HG03558 (cell line): Measurements from ENCODE around the gene MTCL1.

ENCODE experiments used
- ATAC-seq: cut with Tn5 transposase; IDR thresholded peaks from one replicate; pipeline ENCODE4 v1.9.1; 2021; ENCODE audit warnings: moderate number of reproducible peaks; ENCODE audit not compliant: unreplicated experiment; ENCODE audit errors: extremely low read depth

Gene MTCL1

DNA sequence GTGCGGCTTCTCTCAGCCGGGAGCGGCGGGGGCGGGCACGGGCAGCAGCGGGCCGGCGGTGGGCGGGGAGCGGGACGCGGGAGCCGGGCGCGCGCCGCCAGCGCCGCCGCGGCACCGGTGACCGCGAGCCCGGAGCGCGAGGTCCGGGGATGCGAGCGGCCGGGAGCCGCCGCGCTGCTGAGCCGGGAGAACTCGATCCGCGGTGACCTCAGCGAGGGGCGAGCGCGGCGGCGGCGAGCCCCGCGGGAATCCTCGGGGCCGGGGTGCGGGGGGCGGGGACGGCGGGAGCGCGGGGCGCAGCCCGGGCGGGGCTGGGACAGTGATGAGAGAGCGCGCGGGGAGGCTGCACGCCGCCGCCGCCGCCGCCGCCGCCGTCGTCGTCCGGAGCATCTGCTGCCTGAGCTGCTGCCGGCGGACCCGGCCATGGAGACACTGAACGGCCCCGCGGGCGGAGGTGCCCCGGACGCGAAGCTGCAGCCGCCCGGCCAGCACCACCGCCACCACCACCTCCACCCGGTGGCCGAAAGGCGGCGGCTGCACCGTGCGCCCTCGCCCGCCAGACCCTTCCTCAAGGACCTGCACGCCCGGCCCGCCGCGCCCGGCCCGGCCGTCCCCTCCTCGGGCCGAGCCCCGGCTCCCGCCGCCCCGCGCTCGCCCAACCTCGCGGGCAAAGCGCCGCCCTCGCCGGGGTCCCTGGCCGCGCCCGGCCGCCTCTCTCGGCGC is at the start of gene MTCL1:
TSS of gene MTCL1 (plus strand) at position 319 of the 723 bp plus-strand sequence. CDS start at position 424, 105 bp downstream.
- peak; percentile 21 for ATAC-seq

GRCh38 chr18:8656232-8656631 is 49.1 kb upstream of the MTCL1 start:
- no peak for ATAC-seq

DNA sequence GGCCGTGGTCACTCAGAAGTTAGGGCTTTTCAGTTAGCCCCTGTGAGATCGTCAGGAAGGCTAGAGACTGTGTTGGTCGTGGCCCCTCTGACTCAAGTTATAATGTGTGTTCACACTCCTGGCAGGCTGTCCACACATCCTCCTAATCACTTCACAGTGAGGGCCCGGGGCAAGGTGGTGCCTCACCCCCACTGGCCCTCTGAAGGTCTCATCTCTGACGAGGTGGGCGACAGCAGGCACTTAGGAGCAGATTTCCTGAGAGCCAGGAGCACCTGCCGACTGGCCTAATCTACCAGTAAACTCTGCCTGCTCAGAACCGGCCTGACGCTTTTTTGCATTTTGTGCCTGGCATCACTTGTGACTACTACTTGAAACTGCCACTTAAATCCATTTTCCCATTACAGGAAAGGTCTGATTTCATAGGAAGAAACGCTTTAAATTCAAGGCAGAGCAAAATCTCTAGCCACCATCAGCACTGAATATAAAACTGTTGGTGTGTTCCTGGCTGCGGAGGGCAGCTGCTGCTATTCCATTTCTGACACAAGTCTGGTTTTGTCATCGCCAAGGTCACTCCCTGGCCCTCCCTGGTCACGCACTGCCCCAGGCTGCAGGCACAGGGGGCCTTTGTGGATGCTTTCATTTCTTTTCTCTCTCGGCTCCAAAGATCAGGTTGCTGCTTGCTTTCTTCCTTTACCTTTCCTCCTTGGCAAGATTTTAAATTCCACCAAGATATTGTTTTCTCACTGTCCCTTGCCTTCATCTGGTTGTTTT is 48.1 kb upstream of the MTCL1 start:
- ATAC-seq, result no peak

GRCh38 chr18:8657873-8658470 is 47.4 kb upstream of the MTCL1 start:
- ATAC-seq, result no peak

DNA sequence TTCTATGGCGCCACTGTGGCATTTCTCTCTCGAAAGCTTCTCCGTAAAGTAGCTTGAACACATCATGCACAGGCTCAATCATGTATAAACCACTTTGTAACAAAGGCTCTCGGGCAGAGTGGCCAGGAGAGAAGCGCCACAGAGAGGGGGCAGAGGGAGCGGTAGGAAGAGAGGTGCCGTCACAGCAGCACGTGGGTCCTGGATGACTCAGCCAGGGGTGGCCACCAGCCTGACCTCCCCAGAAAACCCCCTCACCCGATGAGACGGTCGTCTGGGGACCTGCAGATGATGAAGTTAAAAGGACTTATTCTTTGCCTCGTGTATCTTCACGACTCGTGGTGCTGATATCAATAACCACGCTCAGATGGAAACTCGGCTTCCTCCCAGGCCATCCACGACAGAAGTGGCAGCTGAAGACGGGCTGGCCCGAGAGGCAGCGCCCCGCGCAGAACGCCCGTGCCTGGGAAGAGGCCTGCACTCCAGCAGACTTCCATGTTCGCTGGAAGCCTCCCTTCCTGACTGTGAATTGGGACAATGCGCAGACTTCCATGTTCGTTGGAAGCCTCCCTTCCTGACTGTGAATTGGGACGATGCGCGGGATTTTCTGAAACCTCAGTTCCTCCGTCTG is 46.4 kb upstream of the MTCL1 start:
- no peak for ATAC-seq

DNA sequence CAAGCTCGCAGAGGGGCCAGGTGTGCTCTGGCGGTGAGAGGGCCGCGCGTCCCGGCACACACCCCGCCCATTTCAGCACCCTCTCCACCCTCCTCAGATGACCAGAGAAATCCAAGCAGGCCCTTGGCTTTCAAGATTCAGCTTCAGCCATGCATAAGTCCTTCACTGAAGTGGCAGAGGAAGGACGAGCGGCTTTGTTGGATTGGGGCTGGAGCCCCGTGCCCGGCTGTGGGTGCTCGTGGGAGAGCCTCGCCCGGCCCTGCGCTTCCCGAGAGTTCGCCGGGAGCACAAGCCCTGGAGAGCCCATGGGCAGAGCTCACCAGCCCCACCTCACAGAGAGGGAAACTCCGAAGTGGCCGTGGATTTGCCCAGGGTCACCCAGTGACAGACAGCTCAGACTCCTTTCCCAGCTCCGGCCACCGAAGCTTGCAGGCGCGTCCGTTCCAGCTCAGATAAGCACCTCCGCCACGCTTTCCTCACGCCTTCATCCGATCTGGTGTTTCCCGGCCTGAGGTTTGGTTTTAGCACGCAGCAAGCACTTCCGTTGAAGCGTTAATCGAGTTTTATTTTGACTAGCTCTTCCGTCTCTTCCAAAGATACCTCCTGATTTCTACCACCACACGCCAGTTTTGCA is 45.6 kb upstream of the MTCL1 start:
- ATAC-seq, result no peak

DNA sequence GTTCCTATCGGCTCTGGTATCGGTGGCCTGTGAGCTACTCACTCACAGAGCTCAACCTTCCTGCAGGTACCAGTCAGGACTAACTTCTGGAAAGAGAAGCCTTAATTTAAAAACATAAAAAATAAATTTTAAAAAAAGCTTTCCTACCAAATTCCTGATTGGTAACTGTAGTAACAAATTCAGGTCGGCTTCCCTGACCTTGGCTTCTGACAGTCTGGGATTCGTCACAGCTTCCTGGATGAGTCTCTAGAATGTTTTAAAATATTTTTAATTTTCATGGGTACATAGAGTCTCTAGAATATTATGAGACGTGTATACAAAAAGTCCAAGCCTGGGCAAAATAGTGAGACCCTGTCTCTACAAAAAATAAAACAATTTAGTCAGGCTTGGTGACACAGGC is 45.0 kb upstream of the MTCL1 start:
- ATAC-seq, result no peak

- ATAC-seq, result no peak
These were observed 43.4 kb upstream of the MTCL1 start for GRCh38 chr18:8661754-8662559.

DNA sequence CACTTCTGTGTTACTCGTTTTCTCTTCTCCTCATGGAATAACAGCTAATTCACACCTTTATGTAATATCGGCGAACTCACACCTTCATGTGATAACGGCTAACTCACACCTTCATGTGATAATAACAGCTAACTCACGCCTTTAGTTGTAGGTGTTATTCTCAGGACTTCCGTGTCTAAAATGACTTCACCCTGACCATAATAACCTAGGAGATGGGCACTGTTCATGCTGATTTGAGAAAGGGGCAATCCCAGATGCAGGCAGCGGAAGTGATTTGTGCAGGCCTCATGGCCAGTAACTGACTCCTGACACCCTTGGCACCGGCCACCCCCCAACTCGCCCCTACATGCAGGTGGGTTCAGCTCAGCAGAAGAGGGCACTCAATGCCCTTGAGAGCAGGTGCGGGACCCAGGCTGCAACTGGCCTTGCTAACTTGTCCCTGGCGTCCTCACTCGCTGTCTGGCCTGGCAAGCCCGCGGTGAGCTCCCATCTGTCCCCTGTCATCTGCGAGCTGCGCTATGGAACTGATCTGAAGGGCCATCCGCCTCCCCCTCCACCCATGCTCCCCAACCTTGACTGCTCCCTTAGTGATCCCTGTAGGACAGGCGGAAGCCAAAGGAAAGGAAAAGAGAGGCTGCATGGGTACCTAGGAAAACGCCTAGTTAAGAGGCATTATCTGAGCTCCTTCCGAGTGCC is 42.6 kb upstream of the MTCL1 start:
- ATAC-seq, result no peak

DNA sequence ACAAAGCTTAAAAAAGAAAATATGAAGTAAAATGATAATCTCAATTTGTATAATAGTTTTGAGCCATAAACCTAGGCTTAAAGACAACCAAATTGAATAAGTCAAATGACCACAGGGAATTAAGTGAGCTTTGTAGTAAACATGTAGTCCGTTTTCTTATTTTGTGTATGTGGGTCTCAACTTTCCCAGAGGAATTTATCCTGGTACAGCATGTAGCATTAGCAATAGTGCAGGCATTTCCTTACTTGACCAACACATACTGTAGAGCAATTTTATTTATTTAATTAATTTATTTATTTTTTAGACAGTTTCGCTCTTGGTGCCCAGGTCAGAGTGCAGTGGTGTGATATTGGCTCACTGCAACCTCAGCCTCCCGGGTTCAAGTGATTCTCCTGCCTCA is 37.5 kb upstream of the MTCL1 start:
- ATAC-seq, result no peak

DNA sequence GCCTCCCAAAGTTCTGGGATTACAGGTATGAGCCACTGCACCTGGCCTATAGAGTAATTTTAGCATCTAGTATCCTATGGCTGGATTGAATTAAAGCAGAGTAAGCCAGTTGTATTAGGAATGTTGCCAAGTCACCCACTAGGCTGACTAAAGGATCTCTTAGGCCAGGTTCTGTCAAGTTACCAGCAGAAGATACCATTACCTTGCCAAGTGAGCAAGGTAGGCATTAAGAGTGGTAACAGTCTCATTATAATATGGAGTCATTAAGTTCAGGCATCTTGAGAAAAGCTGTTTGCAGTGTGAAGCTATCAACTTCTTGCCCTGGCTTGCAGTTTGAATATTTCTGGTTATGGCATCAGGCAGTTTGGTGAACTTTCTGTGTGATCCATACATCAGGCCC is 37.0 kb upstream of the MTCL1 start:
- no peak for ATAC-seq

GRCh38 chr18:8669571-8669970 is 35.8 kb upstream of the MTCL1 start:
- no peak for ATAC-seq

DNA sequence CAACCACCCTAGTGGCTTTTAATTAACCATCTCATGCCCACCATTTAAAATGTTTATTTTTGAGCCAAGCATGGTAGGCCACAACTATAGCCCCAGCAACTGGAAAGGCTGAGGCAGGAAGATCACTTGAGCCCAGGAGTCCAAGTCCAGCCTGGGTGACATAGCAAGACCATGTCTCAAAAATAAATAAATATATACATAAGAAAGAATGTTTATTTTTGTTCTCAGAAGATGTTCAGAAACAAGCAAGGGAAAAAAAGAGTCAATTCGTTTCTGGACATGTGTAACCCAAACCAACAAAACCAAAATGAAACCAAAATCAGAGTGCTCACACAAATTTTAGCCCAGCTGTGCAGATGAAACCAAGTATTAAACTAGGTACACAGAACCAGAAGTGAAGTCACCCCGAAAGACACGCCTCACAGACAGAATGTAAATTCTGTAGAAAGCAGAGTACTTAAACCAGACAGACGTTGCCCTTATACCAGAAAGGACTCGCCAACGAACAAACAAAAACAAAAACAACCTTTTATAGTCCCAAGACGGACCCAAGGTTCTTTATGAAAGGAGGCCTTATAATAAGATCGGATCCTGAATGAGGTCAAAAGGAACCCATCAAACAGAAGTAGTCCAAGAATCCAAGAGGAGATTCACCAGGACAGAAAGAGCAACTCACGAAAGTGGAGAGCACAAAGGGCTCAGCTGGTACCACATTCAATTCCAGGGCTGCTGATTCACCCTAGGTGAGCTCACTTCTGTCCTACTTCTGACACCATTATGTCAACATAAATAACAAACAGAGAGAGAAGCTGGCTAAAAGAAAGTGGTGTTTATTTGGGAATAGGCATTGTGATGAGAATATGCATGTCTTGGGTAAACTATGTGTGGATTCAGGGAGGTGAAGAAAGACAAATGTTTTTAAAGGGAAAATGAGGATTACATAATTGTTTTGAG is 31.8 kb upstream of the MTCL1 start:
- ATAC-seq, result peak; percentile 87

GRCh38 chr18:8675057-8675456 is 30.3 kb upstream of the MTCL1 start:
- no peak for ATAC-seq

DNA sequence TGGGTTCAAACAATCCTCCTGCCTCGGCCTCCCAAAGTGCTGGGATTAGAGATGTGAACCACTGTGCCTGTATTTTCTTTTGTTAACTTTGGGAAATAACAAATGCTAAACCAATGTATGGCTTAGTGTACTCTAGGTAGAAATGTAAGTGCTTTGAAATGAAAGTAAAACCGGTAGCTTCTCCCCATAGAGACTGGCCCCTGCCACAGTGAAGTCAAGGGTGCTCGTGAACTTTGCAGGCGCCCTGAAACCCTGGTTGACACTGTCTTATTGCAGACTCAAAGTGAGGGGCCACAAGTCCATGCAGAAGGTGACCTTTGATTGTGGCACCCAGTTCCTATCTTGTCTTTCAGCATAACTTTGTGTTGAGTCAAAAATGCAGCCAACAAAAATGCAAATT is 24.2 kb upstream of the MTCL1 start:
- ATAC-seq, result no peak

GRCh38 chr18:8684577-8684976 is 20.8 kb upstream of the MTCL1 start:
- ATAC-seq, result no peak

DNA sequence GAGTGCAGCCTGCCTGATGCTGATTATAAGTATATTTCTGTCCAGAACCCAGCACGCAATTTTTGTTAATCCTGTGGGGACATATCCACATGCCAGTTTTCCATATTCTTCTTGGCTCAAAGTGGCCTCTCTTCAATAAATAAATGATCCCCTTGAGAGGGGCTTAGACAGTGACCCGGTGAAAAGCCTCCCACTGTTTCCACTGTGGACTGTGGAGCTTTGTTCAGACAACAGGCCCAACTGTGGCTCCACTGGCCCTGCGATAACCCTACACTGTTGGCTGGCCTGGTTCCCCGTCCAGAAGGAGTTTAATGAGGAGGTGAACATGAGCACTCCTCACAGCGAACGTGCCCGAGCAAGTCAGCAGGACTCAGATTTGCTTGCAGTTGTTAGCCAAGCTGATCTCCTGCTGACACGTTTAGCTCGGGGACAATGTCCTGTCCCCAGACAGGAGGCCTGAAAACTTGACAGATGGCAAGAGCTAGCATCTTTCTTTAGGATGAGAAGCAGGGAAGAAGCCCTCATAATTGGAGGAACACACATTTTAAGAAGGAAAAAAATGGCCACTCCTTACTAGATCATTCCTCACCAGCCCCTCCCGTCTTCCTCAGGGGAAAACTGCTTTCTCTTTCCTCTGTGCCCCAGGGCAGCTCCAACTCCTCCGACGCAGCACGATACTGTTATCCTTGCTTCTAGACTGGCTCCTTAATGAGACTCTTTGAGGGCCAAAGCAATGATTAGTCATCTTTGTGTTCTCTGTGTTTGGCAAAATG is 20.0 kb upstream of the MTCL1 start:
- ATAC-seq, result no peak
